ENCODE data around the gene APC2. TPM values are rescaled to one million over a fixed set of nuclear protein-coding genes. Genes with fewer than 3 reads are reported as not detected.
"Not testable (repeated sequence)": the region's sequence is repeated elsewhere in the genome, so short reads cannot be mapped to it uniquely, and the experiment has no call there.

Gene APC2
- total RNA-seq, 2 experiments from 2014 or later: 0.07 to 0.29 TPM

GRCh38 chr19:1496714-1497577, 47.0 kb downstream of the APC2 start:
- Mint-ChIP-seq H3K9me3 (no peaks in the 10 kb centered on the region), H3K27ac (no peak overlapping the region), H3K36me3 (ENCODE audit: low read depth) (no peaks in the 10 kb centered on the region), H3K4me3 (no peak overlapping the region), H3K27me3 (peaks cover under 1% of the 10 kb centered on the region), H3K4me1 (ENCODE audit: low read depth) (no peaks in the 10 kb centered on the region)
- CTCF ChIA-PET: no interaction called here
- no peak for TF ChIP-seq CTCF (IDR thresholded peaks at IDR 0.05)
- intact Hi-C loops (cut with micrococcal nuclease): no loop called here
- ATAC-seq: no peak
- DNase-seq: no peak
- POLR2A ChIA-PET: no interaction called here

GRCh38 chr19:1497578-1498235, 47.8 kb downstream of the APC2 start:
- Mint-ChIP-seq H3K36me3 (ENCODE audit: low read depth) (no peaks in the 10 kb centered on the region), H3K27me3 (peaks cover 2% of the 10 kb centered on the region), H3K4me1 (ENCODE audit: low read depth) (no peaks in the 10 kb centered on the region), H3K27ac (no peak overlapping the region), H3K9me3 (no peaks in the 10 kb centered on the region), H3K4me3 (no peak overlapping the region)
- DNase-seq (no peak), ATAC-seq (no peak)
- no peak for TF ChIP-seq CTCF (IDR thresholded peaks at IDR 0.05)
- ChIA-PET POLR2A (no interaction called here), CTCF (no interaction called here)
- intact Hi-C loops (cut with micrococcal nuclease): no loop called here

GRCh38 chr19:1499231-1499630, 49.3 kb downstream of the APC2 start:
- H3K27me3 Mint-ChIP-seq; H3K27ac Mint-ChIP-seq; CTCF ChIA-PET; H3K9me3 Mint-ChIP-seq; ATAC-seq; H3K4me3 Mint-ChIP-seq; intact Hi-C loops (cut with micrococcal nuclease); DNase-seq; H3K36me3 Mint-ChIP-seq (ENCODE audit: low read depth); POLR2A ChIA-PET; H3K4me1 Mint-ChIP-seq (ENCODE audit: low read depth): not testable (repeated sequence)

GRCh38 chr19:1501200-1501595, 51.3 kb downstream of the APC2 start:
- H3K36me3 Mint-ChIP-seq (ENCODE audit: low read depth): no peaks in the 10 kb centered on the region
- H3K27ac Mint-ChIP-seq: no peak overlapping the region
- ChIA-PET CTCF (interaction anchor here (1.9 kb wide), 1 partner anchor 56 kb away, joined by 5 read pairs; no protein-coding TSS in a partner anchor), POLR2A (interaction anchor here (0.6 kb wide), 1 partner anchor 14 kb away, joined by 3 read pairs; no protein-coding TSS in a partner anchor)
- H3K27me3 Mint-ChIP-seq: peaks cover 16% of the 10 kb centered on the region
- ATAC-seq (no peak), DNase-seq (no peak)
- H3K4me1 Mint-ChIP-seq (ENCODE audit: low read depth): peaks cover 8% of the 10 kb centered on the region
- no peak for TF ChIP-seq CTCF (IDR thresholded peaks at IDR 0.05)
- no peak overlapping the region for H3K4me3 Mint-ChIP-seq
- intact Hi-C loops (cut with micrococcal nuclease): no loop called here
- H3K9me3 Mint-ChIP-seq: no peaks in the 10 kb centered on the region

- DNase-seq (no peak), ATAC-seq (no peak)
- POLR2A ChIA-PET: interaction anchor here (1.0 kb wide), 1 partner anchor 10 kb away, joined by 3 read pairs; no protein-coding TSS in a partner anchor
- peaks cover 9% of the 10 kb centered on the region for H3K4me1 Mint-ChIP-seq (ENCODE audit: low read depth)
- CTCF ChIA-PET: interaction anchor here (0.6 to 1.9 kb wide), 5 partner anchors 9 to 57 kb away, joined by 3 to 5 read pairs (median 3); no protein-coding TSS in a partner anchor
- no peak for TF ChIP-seq CTCF (IDR thresholded peaks at IDR 0.05)
- H3K36me3 Mint-ChIP-seq (ENCODE audit: low read depth): no peaks in the 10 kb centered on the region
- intact Hi-C loops (cut with micrococcal nuclease): no loop called here
- H3K4me3 Mint-ChIP-seq: no peak overlapping the region
- H3K27ac Mint-ChIP-seq: no peak overlapping the region
- peaks cover 16% of the 10 kb centered on the region for H3K27me3 Mint-ChIP-seq
- no peaks in the 10 kb centered on the region for H3K9me3 Mint-ChIP-seq
Observed at GRCh38 chr19:1502433-1503088, 52.6 kb downstream of the APC2 start.

Data from activated CD8-positive, alpha-beta T cell treated with anti-CD3 and anti-CD28 coated beads for 36 hours (primary cell).